H1 (cell line): ENCODE results near the gene STAT5A. TPM values are rescaled to one million over a fixed set of nuclear protein-coding genes. Genes with fewer than 3 reads are reported as not detected.

Source experiments
- CTCF ChIA-PET: fragments of 300-600 bp; sonication (Branson Sonifier 250); formaldehyde crosslinking; loops from one replicate; lab custom pipeline; 2021; ENCODE audit not compliant: partially characterized antibody; lab: Charles Lee
- POLR2A ChIA-PET: fragments of 300-600 bp; sonication (Branson Sonifier 250); formaldehyde crosslinking; loops from one replicate; lab custom pipeline; 2021; ENCODE audit warnings: inconsistent platforms; ENCODE audit not compliant: partially characterized antibody; lab: Charles Lee
- DNase-seq, 2 experiments: peaks; one replicate each; pipeline versions ENCODE4 v3.0.0 to v3.0.0-alpha.2; 2010 to 2022; ENCODE audit warnings: low spot score in 2 of 2, low read depth in 1 of 2, mixed read lengths in 1 of 2
- FAIRE-seq: peaks from 2 replicates; lab custom pipeline; 2011; peaks lifted over from hg19 to GRCh38; lab: Jason Lieb, UNC
- H2AFZ ChIP-seq: 2 replicates; pipeline ENCODE4 v1.8.1; 2012; ENCODE audit warnings: low read length, inconsistent platforms
- H2AK5ac ChIP-seq: 2 replicates; pipeline ENCODE4 v1.6.1; 2013; ENCODE audit warnings: low read depth, low read length
- H2BK120ac ChIP-seq: replicated peaks from 2 replicates; pipeline ENCODE3; 2013; ENCODE audit warnings: low read depth, low read length, inconsistent platforms
- H2BK12ac ChIP-seq: 2 replicates; pipeline ENCODE4 v1.6.1; 2013; ENCODE audit warnings: low read depth, low read length
- H2BK15ac ChIP-seq: 2 replicates; pipeline ENCODE4 v1.6.1; 2013; ENCODE audit warnings: low read length
- H2BK20ac ChIP-seq: 2 replicates; pipeline ENCODE4 v1.6.1; 2013; ENCODE audit warnings: low read length
- H2BK5ac ChIP-seq: 2 replicates; pipeline ENCODE4 v1.6.1; 2013; ENCODE audit warnings: low read depth, low read length
- H3K14ac ChIP-seq: 2 replicates; pipeline ENCODE4 v1.6.1; 2013; ENCODE audit warnings: inconsistent platforms; ENCODE audit not compliant: insufficient read length
- H3K18ac ChIP-seq: 2 replicates; pipeline ENCODE4 v1.6.1; 2013; ENCODE audit warnings: low read length; ENCODE audit errors: extremely low read depth
- H3K23ac ChIP-seq: 2 replicates; pipeline ENCODE4 v1.6.1; 2013; ENCODE audit warnings: inconsistent platforms; ENCODE audit not compliant: insufficient read length
- H3K23me2 ChIP-seq: 2 replicates; pipeline ENCODE4 v1.6.1; 2013; ENCODE audit warnings: low read depth, low read length
- H3K27ac ChIP-seq: 2 replicates; pipeline ENCODE4 v1.6.1; 2011; ENCODE audit warnings: low read depth, low read length, inconsistent platforms
- H3K27me3 ChIP-seq, 4 experiments: replicated peaks in 1 of 4; 1 replicate in 1 of 4; 2 replicates in 3 of 4; pipeline versions ENCODE4 v1.6.1 to v1.8.1; 2011 to 2013; ENCODE audit warnings: low read length in 3 of 4, mild to moderate bottlenecking in 3 of 4, inconsistent platforms in 2 of 4, mixed read lengths in 2 of 4, moderate library complexity in 1 of 4; ENCODE audit not compliant: control insufficient read depth in 3 of 4, insufficient read depth in 3 of 4; ENCODE audit errors: extremely low read depth in 1 of 4
- H3K36me3 ChIP-seq, 4 experiments: 2 replicates each; pipeline versions ENCODE4 v1.6.1 to v1.8.1; 2011 to 2013; ENCODE audit warnings: mild to moderate bottlenecking in 4 of 4, low read length in 3 of 4, moderate library complexity in 2 of 4, control low read depth in 1 of 4, inconsistent platforms in 1 of 4; ENCODE audit not compliant: insufficient read depth in 4 of 4, control insufficient read depth in 2 of 4
- H3K4ac ChIP-seq: replicated peaks from 2 replicates; pipeline ENCODE3; 2013; ENCODE audit warnings: low read length, low read depth, mixed read lengths, inconsistent platforms; ENCODE audit not compliant: insufficient read length
- H3K4me1 ChIP-seq, 4 experiments: replicated peaks in 1 of 4; 1 replicate in 1 of 4; 2 replicates in 3 of 4; pipeline versions ENCODE4 v1.6.1 to v1.8.1; 2011 to 2013; ENCODE audit warnings: low read length in 3 of 4, inconsistent platforms in 2 of 4, mixed read lengths in 1 of 4; ENCODE audit not compliant: insufficient read depth in 4 of 4, control insufficient read depth in 3 of 4
- H3K4me2 ChIP-seq, 2 experiments: 2 replicates each; pipeline versions ENCODE4 v1.6.1 to v1.8.1; 2011 to 2013; ENCODE audit warnings: low read depth in 2 of 2, low read length in 2 of 2, control low read depth in 1 of 2, inconsistent platforms in 1 of 2, mild to moderate bottlenecking in 1 of 2; ENCODE audit not compliant: insufficient read depth in 1 of 2
- H3K4me3 ChIP-seq, 4 experiments: fragments of 200-600, 300-600 bp in 1 of 4; sonication (generic), shearing (Covaris generic), sonication (Bioruptor Twin) in 1 of 4; 2 replicates each; pipeline versions ENCODE4 v1.5.1 to v1.8.1; 2011 to 2016; ENCODE audit warnings: low read length in 4 of 4, low read depth in 3 of 4, control low read depth in 2 of 4, inconsistent platforms in 2 of 4, mild to moderate bottlenecking in 2 of 4, mixed read lengths in 1 of 4, moderate library complexity in 1 of 4; ENCODE audit not compliant: insufficient read depth in 2 of 4; ENCODE audit errors: extremely low read depth in 1 of 4
- H3K56ac ChIP-seq: replicated peaks from 2 replicates; pipeline ENCODE3; 2013; ENCODE audit warnings: low read depth, mild to moderate bottlenecking, mixed read lengths, low read length, inconsistent platforms; ENCODE audit not compliant: insufficient read length
- H3K79me1 ChIP-seq: 2 replicates; pipeline ENCODE4 v1.6.1; 2013; ENCODE audit warnings: low read depth, low read length, control low read depth
- H3K79me2 ChIP-seq, 2 experiments: 2 replicates each; pipeline versions ENCODE4 v1.6.1 to v1.8.1; 2012 to 2013; ENCODE audit warnings: low read length in 2 of 2, mild to moderate bottlenecking in 2 of 2, inconsistent platforms in 1 of 2; ENCODE audit not compliant: insufficient read depth in 2 of 2, control insufficient read depth in 1 of 2
- H3K9ac ChIP-seq, 4 experiments: replicated peaks in 1 of 4; 1 replicate in 1 of 4; 2 replicates in 3 of 4; pipeline versions ENCODE4 v1.6.1 to v1.8.1; 2011 to 2013; ENCODE audit warnings: low read depth in 3 of 4, low read length in 3 of 4, control low read depth in 2 of 4, mild to moderate bottlenecking in 2 of 4, moderate library complexity in 2 of 4, inconsistent platforms in 1 of 4; ENCODE audit errors: extremely low read depth in 1 of 4
- H3K9me3 ChIP-seq, 2 experiments: 2 replicates each; pipeline versions ENCODE4 v1.6.1 to v1.8.1; 2012 to 2013; ENCODE audit warnings: mild to moderate bottlenecking in 2 of 2, moderate library complexity in 2 of 2, control low read depth in 1 of 2, inconsistent platforms in 1 of 2, low read depth in 1 of 2, low read length in 1 of 2, mixed read lengths in 1 of 2; ENCODE audit not compliant: insufficient read depth in 2 of 2
- H4K20me1 ChIP-seq, 2 experiments: replicated peaks in 1 of 2; 2 replicates each; pipeline versions ENCODE3 to v1.8.1; 2011 to 2013; ENCODE audit warnings: inconsistent platforms in 2 of 2, low read length in 2 of 2, mild to moderate bottlenecking in 1 of 2; ENCODE audit not compliant: insufficient read depth in 2 of 2, control insufficient read depth in 1 of 2
- H4K5ac ChIP-seq: 2 replicates; pipeline ENCODE4 v1.6.1; 2013; ENCODE audit warnings: low read length, low read depth, mixed read lengths, inconsistent platforms; ENCODE audit not compliant: insufficient read length
- H4K8ac ChIP-seq: 2 replicates; pipeline ENCODE4 v1.8.0; 2013; ENCODE audit warnings: mild to moderate bottlenecking, moderate library complexity, low read length, inconsistent platforms; ENCODE audit not compliant: insufficient read depth; ENCODE audit errors: extremely low read depth
- H4K91ac ChIP-seq: replicated peaks from 2 replicates; pipeline ENCODE3; 2013; ENCODE audit warnings: low read length, mixed read lengths, inconsistent platforms; ENCODE audit not compliant: insufficient read length
- CREB1 ChIP-seq: IDR thresholded peaks from 2 replicates; pipeline ENCODE4 v1.6.1; 2012; ENCODE audit warnings: inconsistent platforms
- EP300 ChIP-seq, 2 experiments: IDR thresholded peaks; 1 replicate in 1 of 2; 2 replicates in 1 of 2; pipeline ENCODE4 v1.6.1; 2011 to 2012; ENCODE audit warnings: low read depth in 2 of 2, low read length in 2 of 2, mild to moderate bottlenecking in 2 of 2, borderline replicate concordance in 1 of 2, inconsistent platforms in 1 of 2, moderate library complexity in 1 of 2
- RFX5 ChIP-seq: IDR thresholded peaks from 2 replicates; pipeline ENCODE4 v1.6.1; 2011; ENCODE audit warnings: low read depth, low read length, improper control_type of control experiment, borderline replicate concordance
- RNF2 ChIP-seq: fragments of 200-900, 300-1000 bp; sonication (generic); IDR thresholded peaks from 2 replicates; pipeline ENCODE4 v1.7.1; 2016; ENCODE audit warnings: borderline replicate concordance, low read depth, mild to moderate bottlenecking, antibody characterized with exemption, low read length; ENCODE audit not compliant: poor library complexity, severe bottlenecking; ENCODE audit errors: missing control alignments
- SP1 ChIP-seq: IDR thresholded peaks from 2 replicates; pipeline ENCODE4 v1.6.1; 2011; ENCODE audit warnings: low read depth, low read length
- TAF7 ChIP-seq: optimal IDR thresholded peaks from 2 replicates; pipeline ENCODE3; 2011; ENCODE audit warnings: low read depth, mild to moderate bottlenecking, inconsistent platforms, low read length, moderate library complexity, borderline replicate concordance
- WGBS, 2 experiments: shearing (Covaris generic) in 1 of 2; methylation state at CpG; one replicate each; pipeline versions ENCODE4 v1.1.6 to v1.1.7; 2013 to 2015; ENCODE audit warnings: low lambda C conversion rate in 2 of 2, mixed read lengths in 2 of 2, inconsistent platforms in 1 of 2, low coverage in 1 of 2, missing lambda C conversion rate in 1 of 2; ENCODE audit not compliant: insufficient replicate concordance in 2 of 2, insufficient coverage in 1 of 2, insufficient read length in 1 of 2; ENCODE audit errors: extremely low coverage in 1 of 2, missing lambda C conversion rate in 1 of 2; 5-methylcytosine and 5-hydroxymethylcytosine counted together
- polyA plus RNA-seq, 7 experiments: library from polyadenylated mRNA; depleted of rRNA in 3 of 7; stranded (reverse) in 5 of 7; unstranded in 2 of 7; fragments of >200 nt in 5 of 7; fragments of 200-250 nt in 2 of 7; gene quantifications; 1 replicate in 5 of 7; 2 replicates in 1 of 7; 4 replicates in 1 of 7; pipeline versions ENCODE4 v1.2.1 to v1.2.3, GENCODE V29; 2011 to 2013; ENCODE audit warnings: missing spikeins in 2 of 7, mixed read lengths in 2 of 7
- total RNA-seq: library from RNA; stranded (reverse); fragmentation: NEBNext Ultra II Directional; extraction: Animal tissue kit (Norgen Biotek cat#: 25700); gene quantifications from 2 replicates; pipeline ENCODE4 v1.2.1, GENCODE V29; 2021

STAT5A gene
- total and polyA plus RNA-seq, 2 of the 8 experiments (the other 6 are each of a cell fraction or from before 2014, with no cell fraction given) = 4.2 to 5.4 TPM

DNA sequence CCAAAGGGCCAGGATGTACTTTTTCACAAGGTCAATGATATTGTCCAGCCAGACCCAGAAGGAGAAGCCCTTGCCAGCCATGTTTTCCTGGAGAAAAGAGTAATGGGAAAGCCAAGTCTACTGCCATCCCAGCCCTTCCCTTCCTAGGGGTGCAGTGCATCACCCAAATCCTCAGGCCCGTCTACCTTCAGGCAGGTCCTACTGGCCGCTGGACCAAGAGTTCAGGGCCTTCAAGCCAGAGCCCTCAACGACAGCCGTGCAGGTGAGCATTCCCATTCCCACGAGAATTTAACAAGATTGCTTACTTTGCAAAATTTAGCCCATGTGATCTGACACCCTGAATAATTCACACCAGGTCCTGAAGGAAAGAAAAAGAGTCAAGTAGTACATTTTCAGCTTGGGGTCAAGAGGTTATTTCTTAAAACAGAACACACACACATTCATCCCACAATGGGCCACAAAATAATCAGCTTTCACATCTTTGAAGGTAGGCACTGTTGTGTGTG, 35.0 kb downstream of the STAT5A start:
- FAIRE-seq = no peak

More for the DNA sequence above, 35.0 kb downstream of the STAT5A start:
- Histone ChIP-seq H4K5ac (no peak overlapping the region), H2BK12ac (no peak overlapping the region), H2BK15ac (no peak overlapping the region), H2AFZ (no peak overlapping the region), H4K91ac (no peak overlapping the region), H3K27ac (no peak overlapping the region), H3K4me1 (peaks cover 0 to 9% (median 2%) of the 10 kb centered on the region in 4 experiments; a peak in 3 of 7 replicates), H3K23ac (no peak overlapping the region), H2BK120ac (no peak overlapping the region), H3K14ac (no peak overlapping the region), H3K4me2 (no peak overlapping the region), H3K9me3 (no peaks in the 10 kb centered on the region), H3K18ac (no peak overlapping the region; the same call in 1 of the 2 replicates), H2BK5ac (no peak overlapping the region), H3K79me1 (no peaks in the 10 kb centered on the region; the same call in 1 of the 2 replicates), H3K36me3 (peaks cover 15 to 45% (median 39%) of the 10 kb centered on the region in 4 experiments), H4K8ac (no peak overlapping the region), H2BK20ac (no peak overlapping the region), H3K4ac (no peak overlapping the region), H3K9ac (no peak overlapping the region), H3K56ac (no peak overlapping the region), H2AK5ac (no peak overlapping the region), H4K20me1 (peaks cover 0 to 4% of the 10 kb centered on the region in 2 experiments), H3K79me2 (no peaks in the 10 kb centered on the region), H3K27me3 (no peaks in the 10 kb centered on the region), H3K23me2 (no peaks in the 10 kb centered on the region), H3K4me3 (no peak overlapping the region)
- ChIA-PET POLR2A (interaction anchor here (0.6 to 2.4 kb wide), 5 partner anchors 79 to 635 kb away, joined by 3 to 9 read pairs (median 3); no protein-coding TSS in a partner anchor), CTCF (interaction anchor here (0.8 to 24.6 kb wide), 11 partner anchors 11 to 195 kb away, joined by 3 to 542 read pairs (median 7); no protein-coding TSS in a partner anchor)
- TF ChIP-seq TAF7 (no peak), EP300 (IDR thresholded peaks at IDR 0.05; ENCODE audit: borderline replicate concordance in 1 of 2, low read depth in 2 of 2, low read length in 2 of 2) (no peak), CREB1 (no peak), RNF2 (no peak), SP1 (no peak), RFX5 (no peak)
- DNase-seq = no peak
- WGBS, 2 experiments = 95% methylated on average over 5 of the region's 5 CpGs; no CpG with 5 or more reads in 1 of the 2 experiments
